HFFc6 (cell line): ENCODE results near the gene CPXM2. TPM values are rescaled to one million over a fixed set of nuclear protein-coding genes. Genes with fewer than 3 reads are reported as not detected.
A peak's percentile ranks its signal among the peaks of the same experiment; 100 is the strongest.

Experiments used
- DNase-seq: peaks from one replicate; pipeline ENCODE4 v3.0.0-alpha.2; 2018
- H3K27ac Mint-ChIP-seq: 2 replicates; pipeline ENCODE4 v1.8.0; 2020; ENCODE audit warnings: mild to moderate bottlenecking, mixed read lengths
- H3K27me3 Mint-ChIP-seq: 2 replicates; pipeline ENCODE4 v1.8.0; 2021; ENCODE audit warnings: mild to moderate bottlenecking, moderate library complexity, mixed read lengths; ENCODE audit not compliant: insufficient read depth
- H3K36me3 Mint-ChIP-seq: 2 replicates; pipeline ENCODE4 v1.8.0; 2021; ENCODE audit warnings: low read depth, mixed read lengths
- H3K4me1 Mint-ChIP-seq: 2 replicates; pipeline ENCODE4 v1.8.0; 2020; ENCODE audit warnings: low read depth, mixed read lengths
- H3K4me3 Mint-ChIP-seq: 2 replicates; pipeline ENCODE4 v1.8.0; 2020; ENCODE audit warnings: mild to moderate bottlenecking, moderate library complexity, mixed read lengths
- H3K9me3 Mint-ChIP-seq: 2 replicates; pipeline ENCODE4 v1.8.0; 2020; ENCODE audit warnings: mild to moderate bottlenecking, mixed read lengths
- CTCF ChIP-seq: fragments of 200-600 bp; sonication (generic); IDR thresholded peaks from 2 replicates; pipeline ENCODE4 v1.5.0; 2021; ENCODE audit warnings: antibody characterized with exemption, mild to moderate bottlenecking
- total RNA-seq, 6 experiments: library from RNA; stranded (reverse); fragmentation: NEBNext Ultra II Directional; extraction: Animal tissue kit (Norgen Biotek cat#: 25700); gene quantifications; 2 replicates in 1 of 6; 3 replicates in 5 of 6; pipeline ENCODE4 v1.2.3, GENCODE V29; 2021

The CPXM2 gene
- total RNA-seq, 6 experiments from 2014 or later, result not detected

GRCh38 chr10:123857616-123858015, 34.0 kb downstream of the CPXM2 start:
- Mint-ChIP-seq H3K27ac (peak overlapping the region; percentile 48; the same call in 1 of the 2 replicates), H3K27me3 (peaks cover 3% of the 10 kb centered on the region; the same call in 1 of the 2 replicates), H3K36me3 (no peaks in the 10 kb centered on the region), H3K4me3 (peak overlapping the region; percentile 22; the same call in 1 of the 2 replicates), H3K4me1 (peaks cover 18% of the 10 kb centered on the region; the same call in 1 of the 2 replicates), H3K9me3 (no peaks in the 10 kb centered on the region; the same call in 1 of the 2 replicates)
- no peak for DNase-seq
- no peak for TF ChIP-seq CTCF

- Mint-ChIP-seq H3K9me3 (no peaks in the 10 kb centered on the region; the same call in 1 of the 2 replicates), H3K27ac (no peak overlapping the region), H3K4me3 (no peak overlapping the region), H3K27me3 (peaks cover 3% of the 10 kb centered on the region; the same call in 1 of the 2 replicates), H3K36me3 (no peaks in the 10 kb centered on the region), H3K4me1 (peaks cover 16% of the 10 kb centered on the region; the same call in 1 of the 2 replicates)
- TF ChIP-seq CTCF, result no peak
- DNase-seq, result no peak
These were observed 36.5 kb downstream of the CPXM2 start for GRCh38 chr10:123855008-123855684.

- H3K27me3 Mint-ChIP-seq, result peaks cover 3% of the 10 kb centered on the region; the same call in 1 of the 2 replicates
- no peak for TF ChIP-seq CTCF
- no peaks in the 10 kb centered on the region for H3K36me3 Mint-ChIP-seq
- no peak overlapping the region for H3K4me3 Mint-ChIP-seq
- peaks cover 16% of the 10 kb centered on the region; the same call in 1 of the 2 replicates for H3K4me1 Mint-ChIP-seq
- no peak for DNase-seq
- no peak overlapping the region for H3K27ac Mint-ChIP-seq
- H3K9me3 Mint-ChIP-seq, result no peaks in the 10 kb centered on the region; the same call in 1 of the 2 replicates
These were observed 37.1 kb downstream of the CPXM2 start for GRCh38 chr10:123854498-123854897.

GRCh38 chr10:123854003-123854402, 37.6 kb downstream of the CPXM2 start:
- H3K27ac Mint-ChIP-seq, result no peak overlapping the region
- H3K4me1 Mint-ChIP-seq, result peaks cover 18% of the 10 kb centered on the region; the same call in 1 of the 2 replicates
- H3K4me3 Mint-ChIP-seq, result no peak overlapping the region
- DNase-seq, result no peak
- peaks cover 3% of the 10 kb centered on the region; the same call in 1 of the 2 replicates for H3K27me3 Mint-ChIP-seq
- H3K9me3 Mint-ChIP-seq, result no peaks in the 10 kb centered on the region; the same call in 1 of the 2 replicates
- no peaks in the 10 kb centered on the region for H3K36me3 Mint-ChIP-seq
- no peak for TF ChIP-seq CTCF

GRCh38 chr10:123852411-123852951, 39.1 kb downstream of the CPXM2 start:
- H3K36me3 Mint-ChIP-seq, result no peaks in the 10 kb centered on the region
- TF ChIP-seq CTCF, result no peak
- H3K27ac Mint-ChIP-seq, result no peak overlapping the region
- H3K4me3 Mint-ChIP-seq, result no peak overlapping the region
- peaks cover 19% of the 10 kb centered on the region; the same call in 1 of the 2 replicates for H3K4me1 Mint-ChIP-seq
- no peaks in the 10 kb centered on the region; the same call in 1 of the 2 replicates for H3K9me3 Mint-ChIP-seq
- DNase-seq, result no peak
- H3K27me3 Mint-ChIP-seq, result peaks cover 3% of the 10 kb centered on the region; the same call in 1 of the 2 replicates
